AG04449 (cell line): ENCODE results near the gene BCLAF1.

Source experiments
- CTCF ChIA-PET: fragments of 350-600 bp; formaldehyde crosslinking; extraction: SDS; loops from one replicate; lab custom pipeline; 2021; ENCODE audit warnings: antibody characterized with exemption; lab: Yijun Ruan, JAX
- POLR2A ChIA-PET: fragments of 400-600, 350-600 bp; formaldehyde crosslinking; extraction: SDS; loops from one replicate; lab custom pipeline; 2020; ENCODE audit warnings: antibody characterized with exemption, inconsistent platforms; lab: Yijun Ruan, JAX
- DNase-seq: peaks from one replicate; pipeline ENCODE4 v3.0.0-alpha.2; 2010; ENCODE audit warnings: low read depth, low spot score
- H3K4me3 ChIP-seq: 2 replicates; pipeline ENCODE4 v1.5.1; 2011; ENCODE audit warnings: low read depth, mild to moderate bottlenecking, control low read depth, low read length
- CTCF ChIP-seq: IDR thresholded peaks from one replicate; pipeline ENCODE4 v1.5.1; 2011; ENCODE audit warnings: mild to moderate bottlenecking, moderate library complexity, low read length, control low read depth, inconsistent platforms; ENCODE audit not compliant: insufficient read depth; ENCODE audit errors: missing control alignments

The BCLAF1 gene

GRCh38 chr6:136265101-136265500 is 24.5 kb downstream of the BCLAF1 start:
- ChIA-PET CTCF (interaction anchor here (1.3 kb wide), 1 partner anchor 759 kb away, joined by 3 read pairs; no protein-coding TSS in a partner anchor), POLR2A (no interaction called here)
- TF ChIP-seq CTCF: no peak
- no peak overlapping the region for H3K4me3 ChIP-seq
- DNase-seq: no peak

GRCh38 chr6:136262940-136263339 is 26.7 kb downstream of the BCLAF1 start:
- no peak for TF ChIP-seq CTCF
- CTCF ChIA-PET: interaction anchor here (1.3 kb wide), 1 partner anchor 11 kb away, joined by 4 read pairs; no protein-coding TSS in a partner anchor
- H3K4me3 ChIP-seq: no peak overlapping the region
- no peak for DNase-seq
- POLR2A ChIA-PET: no interaction called here

- ChIA-PET POLR2A (no interaction called here), CTCF (interaction anchor here (0.7 to 1.5 kb wide), 2 partner anchors 27 to 749 kb away, joined by 3 read pairs; no protein-coding TSS in a partner anchor)
- TF ChIP-seq CTCF: no peak
- no peak overlapping the region for H3K4me3 ChIP-seq
- DNase-seq: no peak
Measured at GRCh38 chr6:136254851-136255466, 34.7 kb downstream of the BCLAF1 start.

GRCh38 chr6:136253734-136254133 is 35.9 kb downstream of the BCLAF1 start:
- DNase-seq: no peak
- TF ChIP-seq CTCF: no peak
- no peak overlapping the region for H3K4me3 ChIP-seq
- ChIA-PET POLR2A (no interaction called here), CTCF (interaction anchor here (1.5 kb wide), 1 partner anchor 28 kb away, joined by 3 read pairs; no protein-coding TSS in a partner anchor)

- no peak for TF ChIP-seq CTCF
- CTCF ChIA-PET: interaction anchor here (0.8 to 0.9 kb wide), 2 partner anchors 11 to 21 kb away, joined by 3 to 4 read pairs; no protein-coding TSS in a partner anchor
- POLR2A ChIA-PET: no interaction called here
- no peak overlapping the region for H3K4me3 ChIP-seq
- no peak for DNase-seq
Measured at GRCh38 chr6:136252441-136252840, 37.2 kb downstream of the BCLAF1 start.

- CTCF ChIA-PET: interaction anchor here (0.8 to 1.5 kb wide), 5 partner anchors 12 to 715 kb away, joined by 3 to 4 read pairs (median 3); no protein-coding TSS in a partner anchor
- POLR2A ChIA-PET: interaction anchor here (1.5 kb wide), 1 partner anchor 38 kb away, joined by 11 read pairs; the partner anchor contains the start of gene BCLAF1
- TF ChIP-seq CTCF: no peak
- no peak overlapping the region for H3K4me3 ChIP-seq
- DNase-seq: no peak
Measured at GRCh38 chr6:136251394-136251793, 38.3 kb downstream of the BCLAF1 start.
